ENCODE data around the gene CSE1L.
"Not testable (repeated sequence)": the region's sequence is repeated elsewhere in the genome, so short reads cannot be mapped to it uniquely, and the experiment has no call there.

Gene CSE1L

DNA sequence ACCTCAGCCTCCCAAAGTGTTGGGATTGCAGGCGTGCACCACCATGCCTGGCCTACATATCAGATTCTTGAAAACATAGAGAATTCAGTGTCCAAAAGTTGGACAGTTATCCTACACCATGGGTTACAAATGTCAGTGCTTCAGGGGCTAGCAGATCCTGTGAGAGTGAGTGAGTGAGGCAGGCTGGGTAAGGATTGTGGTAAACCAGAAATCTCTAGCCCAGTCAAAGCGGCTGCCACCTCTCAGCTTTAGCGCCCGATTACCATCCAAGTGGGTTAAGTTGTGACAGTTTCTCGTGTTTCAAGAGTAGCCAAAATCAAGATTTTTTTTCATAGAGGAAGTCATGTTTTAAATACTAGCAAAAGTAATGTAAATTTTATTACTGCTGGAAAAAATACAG lies 21.9 kb upstream of the CSE1L start:
- H3K4me3 ChIP-seq (ENCODE audit: low read depth, low read length) = no peak overlapping the region
- no peak for TF ChIP-seq CTCF (IDR thresholded peaks at IDR 0.05; ENCODE audit: low read depth, low read length, missing control alignments)
- no peak for DNase-seq (ENCODE audit: low read depth)

DNA sequence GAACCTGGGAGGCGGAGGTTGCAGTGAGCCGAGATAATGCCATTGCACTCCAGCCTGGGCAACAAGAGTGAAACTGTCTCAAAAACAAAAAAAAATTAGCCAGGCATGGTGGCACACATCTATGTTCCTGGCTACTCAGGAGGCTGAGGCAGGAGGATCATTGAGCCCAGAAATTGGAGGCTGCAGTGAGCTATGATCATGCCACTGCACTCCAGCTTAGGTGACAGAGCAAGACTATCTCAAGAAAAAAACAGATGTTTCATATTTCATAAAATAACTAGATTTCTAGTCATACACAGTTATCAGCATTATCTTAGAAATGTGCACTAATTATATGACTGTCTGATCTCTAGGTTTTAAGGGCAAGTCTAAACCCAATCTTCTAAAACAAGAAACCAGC lies 17.9 kb upstream of the CSE1L start:
- not testable (repeated sequence) for H3K4me3 ChIP-seq (ENCODE audit: low read depth, low read length); DNase-seq (ENCODE audit: low read depth)

DNA sequence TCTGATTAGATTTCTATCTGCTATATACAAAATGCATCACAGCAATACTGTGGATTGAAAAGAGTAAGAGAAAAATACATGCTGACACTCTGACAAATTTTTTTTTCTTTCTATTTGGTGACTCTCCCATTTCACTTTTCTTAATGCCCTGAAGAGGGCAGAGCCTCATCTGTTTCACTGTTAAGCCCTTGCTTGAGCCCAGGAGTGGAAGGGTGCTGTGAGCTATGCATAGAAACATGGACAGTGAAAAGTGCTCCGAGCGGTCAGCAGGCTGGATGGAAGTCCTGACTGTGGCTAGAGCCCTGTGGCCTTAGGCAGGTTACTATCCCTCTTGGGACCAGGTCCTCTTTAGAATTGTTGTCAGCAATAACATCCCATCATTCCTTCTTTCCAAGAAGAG lies 17.4 kb upstream of the CSE1L start:
- TF ChIP-seq CTCF (IDR thresholded peaks at IDR 0.05; ENCODE audit: low read depth, low read length, missing control alignments) = no peak
- no peak for DNase-seq (ENCODE audit: low read depth)
- H3K4me3 ChIP-seq (ENCODE audit: low read depth, low read length) = no peak overlapping the region

DNA sequence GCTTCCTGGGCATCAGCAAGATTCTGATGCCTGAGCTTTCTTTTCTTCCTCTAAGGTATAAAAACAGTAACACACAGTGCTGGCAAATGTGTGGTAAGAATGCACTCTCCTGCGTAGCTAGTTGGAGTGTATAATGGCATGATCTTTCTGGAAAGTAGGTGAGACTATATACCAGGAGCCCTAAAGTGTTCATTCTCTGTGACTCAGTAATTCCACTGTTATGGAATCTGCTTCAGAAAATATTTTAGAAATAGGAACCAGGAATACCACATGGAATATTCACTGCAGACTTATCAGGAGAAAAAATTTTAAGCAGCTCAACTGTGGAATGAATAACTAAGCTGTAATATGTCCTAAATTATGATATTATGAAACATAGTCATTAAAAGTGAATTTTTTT lies 16.9 kb upstream of the CSE1L start:
- no peak for TF ChIP-seq CTCF (IDR thresholded peaks at IDR 0.05; ENCODE audit: low read depth, low read length, missing control alignments)
- DNase-seq (ENCODE audit: low read depth) = no peak
- H3K4me3 ChIP-seq (ENCODE audit: low read depth, low read length) = no peak overlapping the region

DNA sequence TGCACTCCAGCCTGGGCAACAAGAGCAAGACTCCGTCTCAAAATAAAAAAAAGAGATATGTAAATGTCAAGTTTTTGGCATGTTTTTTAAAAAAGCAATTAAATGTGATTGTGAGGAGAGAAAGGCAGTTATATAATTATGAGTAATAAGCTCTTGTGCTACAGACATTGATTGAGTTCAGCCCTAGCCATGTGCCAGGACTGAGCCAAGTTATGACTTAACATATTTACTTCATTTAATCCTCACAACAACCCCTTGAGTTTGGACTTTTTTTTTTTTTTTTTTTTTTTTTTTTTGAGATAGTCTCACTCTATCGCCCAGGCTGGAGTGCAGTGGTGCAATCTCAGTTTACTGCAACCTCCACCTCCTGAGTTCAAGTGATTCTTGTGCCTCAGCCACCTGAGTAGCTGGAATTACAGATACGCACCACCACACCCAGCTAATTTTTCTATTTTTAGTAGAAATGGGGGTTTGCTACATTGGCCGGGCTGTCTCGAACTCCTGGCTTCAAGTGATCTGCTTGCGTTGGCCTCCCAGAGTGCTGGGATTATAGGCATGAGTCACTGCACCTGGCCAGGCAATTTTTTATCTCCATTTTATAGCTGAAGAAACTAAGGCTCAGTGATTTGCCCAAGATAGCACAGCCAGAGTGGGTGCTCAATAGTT lies 15.0 kb upstream of the CSE1L start:
- no peak for TF ChIP-seq CTCF (IDR thresholded peaks at IDR 0.05; ENCODE audit: low read depth, low read length, missing control alignments)
- DNase-seq (ENCODE audit: low read depth) = no peak
- no peak overlapping the region for H3K4me3 ChIP-seq (ENCODE audit: low read depth, low read length)

GRCh38 chr20:49032455-49032854 lies 13.7 kb upstream of the CSE1L start:
- no peak for TF ChIP-seq CTCF (IDR thresholded peaks at IDR 0.05; ENCODE audit: low read depth, low read length, missing control alignments)
- no peak for DNase-seq (ENCODE audit: low read depth)
- no peak overlapping the region for H3K4me3 ChIP-seq (ENCODE audit: low read depth, low read length)

- no peak for DNase-seq (ENCODE audit: low read depth)
- no peak overlapping the region for H3K4me3 ChIP-seq (ENCODE audit: low read depth, low read length)
- no peak for TF ChIP-seq CTCF (IDR thresholded peaks at IDR 0.05; ENCODE audit: low read depth, low read length, missing control alignments)
These were observed 11.9 kb upstream of the CSE1L start for GRCh38 chr20:49034070-49034732.

Data from GM12864 (cell line).